Hepatocyte (in vitro differentiated cells): ENCODE data around the gene SLC30A3. TPM values are rescaled to one million over a fixed set of nuclear protein-coding genes. Genes with fewer than 3 reads are reported as not detected.

Experiments used
- DNase-seq: peaks from one replicate; pipeline ENCODE4 v3.0.0-alpha.2; 2016; ENCODE audit warnings: low spot score
- H2AFZ ChIP-seq: fragments of 200-600 bp; sonication (generic); 2 replicates; pipeline ENCODE4 v1.6.0; 2016; ENCODE audit warnings: antibody characterized with exemption, mild to moderate bottlenecking
- H3K27ac ChIP-seq: fragments of 200-600 bp; sonication (generic); 2 replicates; pipeline ENCODE4 v1.5.1; 2016; ENCODE audit warnings: mild to moderate bottlenecking
- H3K27me3 ChIP-seq: fragments of 200-600 bp; sonication (generic); 2 replicates; pipeline ENCODE4 v1.6.1; 2016
- H3K36me3 ChIP-seq: fragments of 200-600 bp; sonication (generic); replicated peaks from 2 replicates; pipeline ENCODE4 v1.5.1; 2016; ENCODE audit warnings: low read depth; ENCODE audit not compliant: insufficient read depth
- H3K4me1 ChIP-seq: fragments of 200-600 bp; sonication (generic); 2 replicates; pipeline ENCODE4 v1.5.1; 2016; ENCODE audit warnings: mild to moderate bottlenecking, moderate library complexity; ENCODE audit not compliant: insufficient read depth
- H3K4me2 ChIP-seq: fragments of 200-600 bp; sonication (generic); 2 replicates; pipeline ENCODE4 v1.6.0; 2016
- H3K4me3 ChIP-seq: fragments of 200-600 bp; sonication (generic); 2 replicates; pipeline ENCODE4 v1.5.1; 2016; ENCODE audit warnings: mild to moderate bottlenecking
- H3K79me2 ChIP-seq: fragments of 200-600 bp; sonication (generic); 2 replicates; pipeline ENCODE4 v1.6.0; 2017; ENCODE audit warnings: mild to moderate bottlenecking
- H3K9me2 ChIP-seq: fragments of 200-600 bp; sonication (generic); replicated peaks from 2 replicates; pipeline ENCODE4 v1.6.0; 2017; ENCODE audit warnings: mild to moderate bottlenecking; ENCODE audit not compliant: insufficient read depth
- H3K9me3 ChIP-seq: fragments of 200-600 bp; sonication (generic); 2 replicates; pipeline ENCODE4 v1.5.1; 2016; ENCODE audit warnings: low read depth, mild to moderate bottlenecking
- H4K20me1 ChIP-seq: fragments of 200-600 bp; sonication (generic); 2 replicates; pipeline ENCODE4 v1.6.0; 2016; ENCODE audit warnings: mild to moderate bottlenecking; ENCODE audit not compliant: insufficient read depth, poor library complexity, severe bottlenecking
- EZH2 ChIP-seq: fragments of 200-600 bp; sonication (generic); IDR thresholded peaks from 2 replicates; pipeline ENCODE4 v1.6.1; 2016; ENCODE audit warnings: antibody characterized with exemption, mild to moderate bottlenecking, borderline replicate concordance
- EZH2phosphoT487 ChIP-seq: fragments of 200-600 bp; sonication (generic); IDR thresholded peaks from one replicate; pipeline ENCODE4 v1.6.1; 2018; ENCODE audit warnings: antibody characterized with exemption, mild to moderate bottlenecking, low read depth, moderate library complexity; ENCODE audit not compliant: unreplicated experiment, severe bottlenecking
- WGBS: methylation state at CpG from one replicate; pipeline ENCODE4 v1.1.6; 2016; ENCODE audit warnings: low lambda C conversion rate; ENCODE audit errors: missing lambda C conversion rate; 5-methylcytosine and 5-hydroxymethylcytosine counted together
- polyA plus RNA-seq: library from polyadenylated mRNA; unstranded; fragments of >200 nt; fragmentation: Nextera tagmentation; extraction: Ambion mirVana; gene quantifications from 2 replicates; pipeline ENCODE4 v1.2.1, GENCODE V29; 2016
- total RNA-seq: library from RNA; depleted of rRNA; stranded (reverse); fragments of >200 nt; gene quantifications from 2 replicates; pipeline ENCODE4 v1.2.3, GENCODE V29; 2014
- TF ChIP-seq, protein P1 (sequence below): fragments of 200-600 bp; sonication (generic); IDR thresholded peaks from 2 replicates; pipeline ENCODE4 v1.5.1; 2016; ENCODE audit warnings: antibody characterized with exemption, mild to moderate bottlenecking; ENCODE audit not compliant: poor library complexity

SLC30A3 gene
- total and polyA plus RNA-seq, 2 experiments from 2014 or later = 0.20 TPM; not detected in 1

- Histone ChIP-seq H3K4me2 (no peak overlapping the region), H4K20me1 (no peaks in the 10 kb centered on the region), H2AFZ (no peak overlapping the region), H3K4me1 (peaks cover 12% of the 10 kb centered on the region), H3K4me3 (no peak overlapping the region), H3K27ac (no peak overlapping the region), H3K36me3 (no peaks in the 10 kb centered on the region), H3K27me3 (no peaks in the 10 kb centered on the region), H3K79me2 (no peaks in the 10 kb centered on the region), H3K9me2 (no peaks in the 10 kb centered on the region), H3K9me3 (no peaks in the 10 kb centered on the region)
- 72% methylated on average over 8 of the region's 8 CpGs for WGBS
- DNase-seq = no peak
- no peak for TF ChIP-seq EZH2
- TF ChIP-seq, protein P1, sequence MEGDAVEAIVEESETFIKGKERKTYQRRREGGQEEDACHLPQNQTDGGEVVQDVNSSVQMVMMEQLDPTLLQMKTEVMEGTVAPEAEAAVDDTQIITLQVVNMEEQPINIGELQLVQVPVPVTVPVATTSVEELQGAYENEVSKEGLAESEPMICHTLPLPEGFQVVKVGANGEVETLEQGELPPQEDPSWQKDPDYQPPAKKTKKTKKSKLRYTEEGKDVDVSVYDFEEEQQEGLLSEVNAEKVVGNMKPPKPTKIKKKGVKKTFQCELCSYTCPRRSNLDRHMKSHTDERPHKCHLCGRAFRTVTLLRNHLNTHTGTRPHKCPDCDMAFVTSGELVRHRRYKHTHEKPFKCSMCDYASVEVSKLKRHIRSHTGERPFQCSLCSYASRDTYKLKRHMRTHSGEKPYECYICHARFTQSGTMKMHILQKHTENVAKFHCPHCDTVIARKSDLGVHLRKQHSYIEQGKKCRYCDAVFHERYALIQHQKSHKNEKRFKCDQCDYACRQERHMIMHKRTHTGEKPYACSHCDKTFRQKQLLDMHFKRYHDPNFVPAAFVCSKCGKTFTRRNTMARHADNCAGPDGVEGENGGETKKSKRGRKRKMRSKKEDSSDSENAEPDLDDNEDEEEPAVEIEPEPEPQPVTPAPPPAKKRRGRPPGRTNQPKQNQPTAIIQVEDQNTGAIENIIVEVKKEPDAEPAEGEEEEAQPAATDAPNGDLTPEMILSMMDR = no peak
- no peak for TF ChIP-seq EZH2phosphoT487
Observed at GRCh38 chr2:27205206-27205605, 57.6 kb downstream of the SLC30A3 start.

GRCh38 chr2:27204566-27204965, 58.3 kb downstream of the SLC30A3 start:
- no peak for DNase-seq
- Histone ChIP-seq H3K9me3 (no peaks in the 10 kb centered on the region), H3K4me3 (no peak overlapping the region), H3K27ac (no peak overlapping the region), H4K20me1 (no peaks in the 10 kb centered on the region), H3K36me3 (no peaks in the 10 kb centered on the region), H3K27me3 (no peaks in the 10 kb centered on the region), H3K79me2 (no peaks in the 10 kb centered on the region), H3K9me2 (no peaks in the 10 kb centered on the region), H3K4me1 (peaks cover 6% of the 10 kb centered on the region), H3K4me2 (no peak overlapping the region), H2AFZ (no peak overlapping the region)
- 99% methylated on average over 8 of the region's 8 CpGs for WGBS
- TF ChIP-seq, protein P1 = no peak
- TF ChIP-seq EZH2 (no peak), EZH2phosphoT487 (no peak)

DNA sequence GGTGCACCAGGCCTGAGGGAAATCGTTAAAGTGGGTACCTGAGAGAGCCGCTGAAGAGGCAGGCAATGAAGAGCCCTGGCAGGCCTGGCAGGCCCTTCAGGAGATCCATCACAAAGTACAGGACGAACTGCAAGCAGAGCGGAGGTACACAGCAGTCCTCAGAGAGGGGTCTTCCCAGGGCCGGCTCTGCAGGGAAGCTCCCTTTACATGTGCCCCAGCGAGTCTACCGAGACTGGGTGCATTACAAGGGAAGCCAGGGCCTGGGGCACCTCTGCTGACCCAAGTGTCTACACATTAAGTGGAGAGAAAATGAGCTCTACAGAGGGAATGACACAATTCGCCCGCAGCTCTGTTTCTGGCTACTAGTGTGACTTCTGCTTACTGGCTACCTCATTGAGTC, 59.1 kb downstream of the SLC30A3 start:
- H3K79me2 ChIP-seq = no peaks in the 10 kb centered on the region
- no peak for DNase-seq
- H3K27me3 ChIP-seq = no peaks in the 10 kb centered on the region
- TF ChIP-seq EZH2 = no peak
- no peak for TF ChIP-seq EZH2phosphoT487
- TF ChIP-seq, protein P1 = no peak
- no peaks in the 10 kb centered on the region for H3K9me2 ChIP-seq
- H2AFZ ChIP-seq = no peak overlapping the region
- no peaks in the 10 kb centered on the region for H3K36me3 ChIP-seq
- H3K4me3 ChIP-seq = no peak overlapping the region
- no peaks in the 10 kb centered on the region for H3K9me3 ChIP-seq
- no peak overlapping the region for H3K27ac ChIP-seq
- H4K20me1 ChIP-seq = no peaks in the 10 kb centered on the region
- WGBS = 93% methylated on average over 9 of the region's 9 CpGs
- no peak overlapping the region for H3K4me2 ChIP-seq
- H3K4me1 ChIP-seq = peaks cover 2% of the 10 kb centered on the region

Other genes starting within 250 kb of the SLC30A3 start
- gene TMEM214, start 230.1 kb downstream of the SLC30A3 start, total RNA-seq = 40.2 and 50.4 TPM in 2 replicates
- gene TMEM214, start 230.1 kb downstream of the SLC30A3 start, polyA plus RNA-seq = 75.9 and 100 TPM in 2 replicates
- 12.9 and 13.8 TPM in 2 replicates for gene AGBL5, start 211.4 kb downstream of the SLC30A3 start, total RNA-seq
- 20.2 and 24.9 TPM in 2 replicates for gene AGBL5, start 211.4 kb downstream of the SLC30A3 start, polyA plus RNA-seq
- gene OST4, start 191.4 kb downstream of the SLC30A3 start, total RNA-seq = 364 and 380 TPM in 2 replicates
- 839 and 872 TPM in 2 replicates for gene OST4, start 191.4 kb downstream of the SLC30A3 start, polyA plus RNA-seq
- 59.6 and 80.8 TPM in 2 replicates for gene EMILIN1, start 184.4 kb downstream of the SLC30A3 start, total RNA-seq
- 109 and 128 TPM in 2 replicates for gene EMILIN1, start 184.4 kb downstream of the SLC30A3 start, polyA plus RNA-seq
- 26.1 and 28.7 TPM in 2 replicates for gene KHK, start 176.3 kb downstream of the SLC30A3 start, total RNA-seq
- 57.7 and 73.1 TPM in 2 replicates for gene KHK, start 176.3 kb downstream of the SLC30A3 start, polyA plus RNA-seq
- gene CGREF1, start 143.9 kb downstream of the SLC30A3 start, total RNA-seq = 0.28 and 2.5 TPM in 2 replicates
- gene CGREF1, start 143.9 kb downstream of the SLC30A3 start, polyA plus RNA-seq = 1.8 and 2.2 TPM in 2 replicates
- 0.03 TPM in 1 of 2 replicates, not detected in the other for gene ABHD1, start 139.2 kb downstream of the SLC30A3 start, total RNA-seq
- gene ABHD1, start 139.2 kb downstream of the SLC30A3 start, polyA plus RNA-seq = 0.58 and 1.1 TPM in 2 replicates
- 69.2 and 69.6 TPM in 2 replicates for gene PREB, start 128.4 kb downstream of the SLC30A3 start, total RNA-seq
- 71.7 and 90.3 TPM in 2 replicates for gene PREB, start 128.4 kb downstream of the SLC30A3 start, polyA plus RNA-seq
- gene PRR30, start 123.6 kb downstream of the SLC30A3 start, total RNA-seq = not detected in 2 replicates
- gene PRR30, start 123.6 kb downstream of the SLC30A3 start, polyA plus RNA-seq = not detected in 2 replicates
- not detected in 2 replicates for gene TCF23, start 114.0 kb downstream of the SLC30A3 start, total RNA-seq
- gene TCF23, start 114.0 kb downstream of the SLC30A3 start, polyA plus RNA-seq = not detected in 2 replicates
- 161 and 173 TPM in 2 replicates for gene ATRAID, start 51.0 kb downstream of the SLC30A3 start, total RNA-seq
- 259 and 281 TPM in 2 replicates for gene ATRAID, start 51.0 kb downstream of the SLC30A3 start, polyA plus RNA-seq
- 65.8 and 72.3 TPM in 2 replicates for gene SLC5A6, start 50.8 kb downstream of the SLC30A3 start, total RNA-seq
- 58.9 and 66.6 TPM in 2 replicates for gene SLC5A6, start 50.8 kb downstream of the SLC30A3 start, polyA plus RNA-seq
- 13.2 and 16.6 TPM in 2 replicates for gene CAD, start 45.7 kb downstream of the SLC30A3 start, total RNA-seq
- gene CAD, start 45.7 kb downstream of the SLC30A3 start, polyA plus RNA-seq = 20.7 TPM in 2 replicates
- not detected in 2 replicates for gene DNAJC5G, start 12.4 kb upstream of the SLC30A3 start, total RNA-seq
- not detected in 2 replicates for gene DNAJC5G, start 12.4 kb upstream of the SLC30A3 start, polyA plus RNA-seq
- gene TRIM54, start 19.4 kb upstream of the SLC30A3 start, total RNA-seq = not detected in 2 replicates
- gene TRIM54, start 19.4 kb upstream of the SLC30A3 start, polyA plus RNA-seq = not detected in 2 replicates
- gene UCN, start 45.4 kb upstream of the SLC30A3 start, total RNA-seq = 1.4 and 2.9 TPM in 2 replicates
- 1.0 and 2.6 TPM in 2 replicates for gene UCN, start 45.4 kb upstream of the SLC30A3 start, polyA plus RNA-seq
- gene MPV17, start 60.0 kb upstream of the SLC30A3 start, total RNA-seq = 71.4 and 96.8 TPM in 2 replicates
- 111 and 131 TPM in 2 replicates for gene MPV17, start 60.0 kb upstream of the SLC30A3 start, polyA plus RNA-seq
- gene GTF3C2, start 93.7 kb upstream of the SLC30A3 start, total RNA-seq = 51.3 and 53.3 TPM in 2 replicates
- 46.8 and 58.0 TPM in 2 replicates for gene GTF3C2, start 93.7 kb upstream of the SLC30A3 start, polyA plus RNA-seq
- 28.0 and 28.7 TPM in 2 replicates for gene EIF2B4, start 107.3 kb upstream of the SLC30A3 start, total RNA-seq
- 67.5 and 68.7 TPM in 2 replicates for gene EIF2B4, start 107.3 kb upstream of the SLC30A3 start, polyA plus RNA-seq
- 81.8 and 88.7 TPM in 2 replicates for gene SNX17, start 107.6 kb upstream of the SLC30A3 start, total RNA-seq
- 105 and 109 TPM in 2 replicates for gene SNX17, start 107.6 kb upstream of the SLC30A3 start, polyA plus RNA-seq
- gene ZNF513, start 117.7 kb upstream of the SLC30A3 start, total RNA-seq = 16.0 and 20.6 TPM in 2 replicates
- 26.1 and 36.4 TPM in 2 replicates for gene ZNF513, start 117.7 kb upstream of the SLC30A3 start, polyA plus RNA-seq
- gene PPM1G, start 146.5 kb upstream of the SLC30A3 start, total RNA-seq = 60.6 and 64.9 TPM in 2 replicates
- 65.7 and 71.0 TPM in 2 replicates for gene PPM1G, start 146.5 kb upstream of the SLC30A3 start, polyA plus RNA-seq
- gene NRBP1, start 165.6 kb upstream of the SLC30A3 start, total RNA-seq = 114 and 127 TPM in 2 replicates
- gene NRBP1, start 165.6 kb upstream of the SLC30A3 start, polyA plus RNA-seq = 157 and 165 TPM in 2 replicates
- gene KRTCAP3, start 179.3 kb upstream of the SLC30A3 start, total RNA-seq = 11.4 and 19.3 TPM in 2 replicates
- 21.0 and 23.3 TPM in 2 replicates for gene KRTCAP3, start 179.3 kb upstream of the SLC30A3 start, polyA plus RNA-seq
- 12.2 and 13.0 TPM in 2 replicates for gene IFT172, start 226.7 kb upstream of the SLC30A3 start, total RNA-seq
- 13.3 and 14.4 TPM in 2 replicates for gene IFT172, start 226.7 kb upstream of the SLC30A3 start, polyA plus RNA-seq
- gene FNDC4, start 232.2 kb upstream of the SLC30A3 start, total RNA-seq = 15.6 and 16.3 TPM in 2 replicates
- gene FNDC4, start 232.2 kb upstream of the SLC30A3 start, polyA plus RNA-seq = 21.4 and 24.2 TPM in 2 replicates
- 7.2 and 7.4 TPM in 2 replicates for gene GCKR, start 233.8 kb upstream of the SLC30A3 start, total RNA-seq
- gene GCKR, start 233.8 kb upstream of the SLC30A3 start, polyA plus RNA-seq = 7.6 and 8.7 TPM in 2 replicates